D721Med (cell line): ENCODE measurements around the gene TGDS.

ENCODE experiments used
- DNase-seq: peaks from one replicate; pipeline ENCODE4 v3.0.0; 2011; ENCODE audit warnings: low spot score; ENCODE audit not compliant: insufficient read length
- FAIRE-seq: peaks from 2 replicates; lab custom pipeline; 2011; peaks lifted over from hg19 to GRCh38; lab: Jason Lieb, UNC
- TF ChIP-seq, protein P1 (sequence below): IDR thresholded peaks from 2 replicates; pipeline ENCODE4 v1.5.1; 2012; ENCODE audit warnings: mild to moderate bottlenecking, control low read depth; ENCODE audit not compliant: insufficient read depth; ENCODE audit errors: missing control alignments

Gene TGDS

DNA sequence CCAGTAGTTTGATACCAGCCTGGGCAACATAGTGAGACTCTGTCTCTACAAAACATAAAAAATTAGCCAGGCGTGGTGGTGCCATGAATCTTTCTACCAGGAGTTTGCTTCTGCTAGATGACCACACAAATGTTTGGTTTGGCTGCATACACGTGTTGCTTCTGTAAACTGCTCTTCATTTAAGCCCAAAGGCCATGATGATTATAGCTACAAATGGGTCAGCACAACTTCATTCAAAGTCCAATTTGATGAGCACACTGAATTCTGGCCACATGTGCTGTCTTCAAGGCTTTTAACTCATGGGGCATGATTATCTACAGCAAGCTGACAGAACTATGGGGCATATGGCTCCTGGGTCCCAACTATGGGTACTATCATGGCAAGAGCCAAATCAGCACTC is 70.2 kb downstream of the TGDS start:
- no peak for FAIRE-seq

DNA sequence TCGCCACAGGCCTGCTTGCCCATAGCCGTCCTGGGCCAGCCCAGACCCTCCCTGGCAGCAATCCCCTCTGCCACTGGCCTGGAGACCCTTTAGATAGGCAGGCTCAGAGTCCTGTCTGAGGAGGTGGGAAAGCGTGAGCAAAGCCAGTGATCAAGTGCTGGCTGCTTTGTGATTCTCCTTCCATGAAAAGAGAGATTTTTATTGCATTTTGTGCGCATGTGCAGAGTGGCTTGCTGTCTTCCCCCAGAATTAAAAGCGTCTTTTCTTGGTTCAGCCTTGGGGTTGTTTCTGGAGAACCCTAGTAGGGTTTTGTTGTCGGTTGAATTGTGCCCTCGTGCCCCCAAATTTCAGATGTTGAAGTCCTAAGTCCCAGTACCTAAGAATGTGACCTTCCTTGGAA is 71.5 kb downstream of the TGDS start:
- TF ChIP-seq, protein P1, sequence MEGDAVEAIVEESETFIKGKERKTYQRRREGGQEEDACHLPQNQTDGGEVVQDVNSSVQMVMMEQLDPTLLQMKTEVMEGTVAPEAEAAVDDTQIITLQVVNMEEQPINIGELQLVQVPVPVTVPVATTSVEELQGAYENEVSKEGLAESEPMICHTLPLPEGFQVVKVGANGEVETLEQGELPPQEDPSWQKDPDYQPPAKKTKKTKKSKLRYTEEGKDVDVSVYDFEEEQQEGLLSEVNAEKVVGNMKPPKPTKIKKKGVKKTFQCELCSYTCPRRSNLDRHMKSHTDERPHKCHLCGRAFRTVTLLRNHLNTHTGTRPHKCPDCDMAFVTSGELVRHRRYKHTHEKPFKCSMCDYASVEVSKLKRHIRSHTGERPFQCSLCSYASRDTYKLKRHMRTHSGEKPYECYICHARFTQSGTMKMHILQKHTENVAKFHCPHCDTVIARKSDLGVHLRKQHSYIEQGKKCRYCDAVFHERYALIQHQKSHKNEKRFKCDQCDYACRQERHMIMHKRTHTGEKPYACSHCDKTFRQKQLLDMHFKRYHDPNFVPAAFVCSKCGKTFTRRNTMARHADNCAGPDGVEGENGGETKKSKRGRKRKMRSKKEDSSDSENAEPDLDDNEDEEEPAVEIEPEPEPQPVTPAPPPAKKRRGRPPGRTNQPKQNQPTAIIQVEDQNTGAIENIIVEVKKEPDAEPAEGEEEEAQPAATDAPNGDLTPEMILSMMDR, result no peak
- DNase-seq, result no peak
- no peak for FAIRE-seq

More for the DNA sequence above, 70.2 kb downstream of the TGDS start:
- TF ChIP-seq, protein P1, result no peak
- DNase-seq, result no peak
